ENCODE data around the gene PHKG2.
A peak's percentile ranks its signal among the peaks of the same experiment; 100 is the strongest.

Gene PHKG2

GRCh38 chr16:30760577-30761426 is 12.6 kb downstream of the PHKG2 start:
- H3K4me3 ChIP-seq (ENCODE audit: control insufficient read depth, low read depth, low read length): peak overlapping the region; percentile 92
- peak; percentile 13 for DNase-seq (ENCODE audit: low read depth)
- TF ChIP-seq CTCF (conservative IDR thresholded peaks at IDR 0.05; ENCODE audit: control insufficient read depth, insufficient read depth, low read depth, low read length): no peak

- no peak for DNase-seq (ENCODE audit: low read depth)
- H3K4me3 ChIP-seq (ENCODE audit: control insufficient read depth, low read depth, low read length): peak overlapping the region; percentile 92
- TF ChIP-seq CTCF (conservative IDR thresholded peaks at IDR 0.05; ENCODE audit: control insufficient read depth, insufficient read depth, low read depth, low read length): no peak
Measured at GRCh38 chr16:30761427-30761927, 13.3 kb downstream of the PHKG2 start.

- no peak for TF ChIP-seq CTCF (conservative IDR thresholded peaks at IDR 0.05; ENCODE audit: control insufficient read depth, insufficient read depth, low read depth, low read length)
- H3K4me3 ChIP-seq (ENCODE audit: control insufficient read depth, low read depth, low read length): peak within 1 kb of the TSS; percentile 92
- peak; percentile 98 for DNase-seq (ENCODE audit: low read depth)
Measured at GRCh38 chr16:30761928-30762902, 14.0 kb downstream of the PHKG2 start, which contains the start of the genes CFAP119 and RNF40. Gene CFAP119 (minus strand): TSS chr16:30762062. CDS start chr16:30761748, 314 bp downstream. Gene RNF40 (plus strand): TSS chr16:30762322. CDS start chr16:30762546, 224 bp downstream.

- TF ChIP-seq CTCF (conservative IDR thresholded peaks at IDR 0.05; ENCODE audit: control insufficient read depth, insufficient read depth, low read depth, low read length): no peak
- H3K4me3 ChIP-seq (ENCODE audit: control insufficient read depth, low read depth, low read length): peak overlapping the region; percentile 92
- no peak for DNase-seq (ENCODE audit: low read depth)
Measured at GRCh38 chr16:30762991-30763725, 14.9 kb downstream of the PHKG2 start.

GRCh38 chr16:30764086-30764485 is 15.9 kb downstream of the PHKG2 start:
- H3K4me3 ChIP-seq (ENCODE audit: control insufficient read depth, low read depth, low read length): no peak overlapping the region
- no peak for TF ChIP-seq CTCF (conservative IDR thresholded peaks at IDR 0.05; ENCODE audit: control insufficient read depth, insufficient read depth, low read depth, low read length)
- no peak for DNase-seq (ENCODE audit: low read depth)
